GM23338 (cell line): ENCODE results near the gene OR2T8. TPM values are rescaled to one million over a fixed set of nuclear protein-coding genes. Genes with fewer than 3 reads are reported as not detected.

Source experiments
- ATAC-seq: fragments of 200-7000 bp; cut with Tn5 transposase; 3 replicates; pipeline ENCODE4 v1.9.1; 2020
- DNase-seq: peaks from one replicate; pipeline ENCODE4 v3.0.0-alpha.2; 2015; ENCODE audit warnings: low spot score
- H2AFZ ChIP-seq: fragments of 200-600 bp; sonication (generic); 2 replicates; pipeline ENCODE4 v1.8.0; 2016; ENCODE audit warnings: antibody characterized with exemption, mild to moderate bottlenecking, moderate library complexity
- H3F3A ChIP-seq: fragments of 200-600 bp; sonication (generic); replicated peaks from 2 replicates; pipeline ENCODE4 v1.8.0; 2017; ENCODE audit warnings: antibody characterized with exemption, mixed run types, low read depth
- H3K27ac ChIP-seq: fragments of 200-600 bp; sonication (generic); 2 replicates; pipeline ENCODE4 v1.6.1; 2016; ENCODE audit warnings: low read depth
- H3K27me3 ChIP-seq: fragments of 200-600 bp; sonication (generic); 2 replicates; pipeline ENCODE4 v1.8.0; 2016; ENCODE audit warnings: mild to moderate bottlenecking, mixed run types, moderate library complexity; ENCODE audit not compliant: insufficient read depth
- H3K36me3 ChIP-seq: fragments of 200-600 bp; sonication (generic); 2 replicates; pipeline ENCODE4 v1.8.0; 2016; ENCODE audit warnings: mild to moderate bottlenecking; ENCODE audit not compliant: insufficient read depth
- H3K4me1 ChIP-seq: fragments of 200-600 bp; sonication (generic); 2 replicates; pipeline ENCODE4 v1.8.0; 2016; ENCODE audit warnings: mild to moderate bottlenecking, moderate library complexity; ENCODE audit not compliant: insufficient read depth
- H3K4me2 ChIP-seq: fragments of 200-600 bp; sonication (generic); 2 replicates; pipeline ENCODE4 v1.7.1; 2017; ENCODE audit warnings: mixed run types
- H3K4me3 ChIP-seq: fragments of 200-600 bp; sonication (generic); 2 replicates; pipeline ENCODE4 v1.6.1; 2016; ENCODE audit warnings: mixed run types
- H3K79me2 ChIP-seq: fragments of 200-600 bp; sonication (generic); replicated peaks from 2 replicates; pipeline ENCODE4 v1.8.0; 2017; ENCODE audit warnings: mild to moderate bottlenecking; ENCODE audit not compliant: insufficient read depth
- H3K9me2 ChIP-seq: fragments of 200-600 bp; sonication (generic); 2 replicates; pipeline ENCODE4 v1.8.0; 2017; ENCODE audit not compliant: insufficient read depth
- H4K20me1 ChIP-seq: fragments of 200-600 bp; sonication (generic); replicated peaks from 2 replicates; pipeline ENCODE4 v1.8.0; 2017; ENCODE audit warnings: mild to moderate bottlenecking; ENCODE audit not compliant: insufficient read depth
- H3K27ac Mint-ChIP-seq: 2 replicates; pipeline ENCODE4 v1.8.0; 2020; ENCODE audit warnings: inconsistent platforms, mild to moderate bottlenecking, moderate library complexity, mixed read lengths
- H3K27me3 Mint-ChIP-seq: 3 replicates; pipeline ENCODE4 v1.8.0; 2022; ENCODE audit warnings: low read depth, mild to moderate bottlenecking, moderate library complexity, mixed read lengths, inconsistent platforms; ENCODE audit not compliant: insufficient read depth, poor library complexity
- H3K36me3 Mint-ChIP-seq: 3 replicates; pipeline ENCODE4 v1.8.0; 2021; ENCODE audit warnings: low read depth, mild to moderate bottlenecking, inconsistent platforms, moderate library complexity, mixed read lengths
- H3K4me1 Mint-ChIP-seq: 3 replicates; pipeline ENCODE4 v1.8.0; 2020; ENCODE audit warnings: mild to moderate bottlenecking, inconsistent platforms, mixed read lengths
- H3K4me3 Mint-ChIP-seq: 3 replicates; pipeline ENCODE4 v1.8.0; 2021; ENCODE audit warnings: moderate library complexity, mild to moderate bottlenecking, inconsistent platforms, mixed read lengths
- H3K9me3 Mint-ChIP-seq: 3 replicates; pipeline ENCODE4 v1.8.0; 2020; ENCODE audit warnings: moderate library complexity, mild to moderate bottlenecking, inconsistent platforms, mixed read lengths
- CREB1 ChIP-seq: fragments of 250-450 bp; sonication (Bioruptor Pico); IDR thresholded peaks from 2 replicates; pipeline ENCODE4 v1.5.0; 2020; ENCODE audit warnings: low read depth, mild to moderate bottlenecking, moderate library complexity
- ETS1 ChIP-seq: IDR thresholded peaks from 2 replicates; pipeline ENCODE4 v1.6.1; 2016; ENCODE audit warnings: antibody characterized with exemption
- EZH2 ChIP-seq: fragments of 200-600 bp; sonication (generic); IDR thresholded peaks from one replicate; pipeline ENCODE4 v1.8.0; 2017; ENCODE audit warnings: antibody characterized with exemption, mild to moderate bottlenecking, low read depth; ENCODE audit not compliant: unreplicated experiment
- POLR2AphosphoS5 ChIP-seq: IDR thresholded peaks from 2 replicates; pipeline ENCODE4 v1.6.1; 2016; ENCODE audit warnings: antibody characterized with exemption, low read depth
- REST ChIP-seq: IDR thresholded peaks from one replicate; pipeline ENCODE4 v1.6.1; 2018; ENCODE audit warnings: antibody characterized with exemption; ENCODE audit not compliant: unreplicated experiment
- ZNF114 ChIP-seq: fragments of 250-450 bp; sonication (Bioruptor Pico); IDR thresholded peaks from 2 replicates; pipeline ENCODE4 v1.5.0; 2020; ENCODE audit warnings: mild to moderate bottlenecking, moderate library complexity
- ZNF331 ChIP-seq: fragments of 250-450 bp; sonication (Bioruptor Pico); IDR thresholded peaks from 2 replicates; pipeline ENCODE4 v1.5.0; 2020; ENCODE audit warnings: low read depth, mild to moderate bottlenecking, moderate library complexity
- ZNF462 ChIP-seq: fragments of 250-450 bp; sonication (Bioruptor Pico); IDR thresholded peaks from 2 replicates; pipeline ENCODE4 v1.5.0; 2020; ENCODE audit warnings: mild to moderate bottlenecking, moderate library complexity
- polyA plus RNA-seq: library from polyadenylated mRNA; unstranded; fragments of >200 nt; fragmentation: Nextera tagmentation; extraction: Ambion mirVana; gene quantifications from 2 replicates; pipeline ENCODE4 v1.2.1, GENCODE V29; 2016
- total RNA-seq: library from RNA; depleted of rRNA; stranded (reverse); fragments of >200 nt; shearing (Covaris generic); gene quantifications from 2 replicates; pipeline ENCODE4 v1.2.3, GENCODE V29; 2014
- TF ChIP-seq, protein P1 (sequence below), 2 experiments: fragments of 200-600 bp in 1 of 2; sonication (generic) in 1 of 2; conservative IDR thresholded peaks; 2 replicates each; pipeline versions ENCODE4 v1.5.1 to v1.6.1; 2016 to 2017; ENCODE audit warnings: antibody characterized with exemption in 2 of 2, low read depth in 2 of 2, mild to moderate bottlenecking in 2 of 2, moderate library complexity in 1 of 2

The OR2T8 gene
- total and polyA plus RNA-seq, 2 experiments from 2014 or later: not detected

DNA sequence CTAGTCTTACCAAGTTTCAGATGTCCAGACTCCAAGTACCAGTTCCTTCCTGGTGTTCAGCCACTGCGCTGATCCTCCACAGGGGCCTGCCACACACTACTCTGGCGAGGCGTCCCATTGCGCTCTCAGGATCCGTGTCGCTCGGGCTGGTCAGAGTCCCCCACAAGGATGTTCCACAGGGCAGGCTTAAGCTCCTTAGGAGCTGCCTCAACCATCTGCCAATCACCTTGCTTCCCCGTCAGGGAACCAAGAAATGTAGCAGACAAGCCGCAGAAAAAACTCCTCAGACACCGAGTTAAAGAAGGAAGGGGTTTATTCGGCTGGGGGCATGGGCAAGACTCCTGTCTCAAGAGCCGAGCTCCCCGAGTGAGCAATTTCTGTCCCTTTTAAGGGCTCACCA lies 14.9 kb upstream of the OR2T8 start:
- Histone ChIP-seq H2AFZ (no peak overlapping the region), H4K20me1 (no peaks in the 10 kb centered on the region), H3F3A (0 out of 2 replicates have a peak, but pooled peaks cover 3% of the 10 kb centered on the region), H3K4me3 (no peak overlapping the region), H3K36me3 (no peaks in the 10 kb centered on the region), H3K79me2 (no peaks in the 10 kb centered on the region), H3K27ac (no peak overlapping the region), H3K9me2 (no peaks in the 10 kb centered on the region), H3K4me1 (peaks cover 20% of the 10 kb centered on the region), H3K27me3 (no peaks in the 10 kb centered on the region), H3K4me2 (no peak overlapping the region)
- Mint-ChIP-seq H3K4me3 (no peak overlapping the region), H3K36me3 (peaks cover 51% of the 10 kb centered on the region), H3K4me1 (peaks cover 14% of the 10 kb centered on the region), H3K27me3 (peaks cover 3% of the 10 kb centered on the region), H3K9me3 (peaks cover 90% of the 10 kb centered on the region), H3K27ac (no peak overlapping the region)
- no peak for TF ChIP-seq ZNF331
- ATAC-seq (no peak), DNase-seq (no peak)

DNA sequence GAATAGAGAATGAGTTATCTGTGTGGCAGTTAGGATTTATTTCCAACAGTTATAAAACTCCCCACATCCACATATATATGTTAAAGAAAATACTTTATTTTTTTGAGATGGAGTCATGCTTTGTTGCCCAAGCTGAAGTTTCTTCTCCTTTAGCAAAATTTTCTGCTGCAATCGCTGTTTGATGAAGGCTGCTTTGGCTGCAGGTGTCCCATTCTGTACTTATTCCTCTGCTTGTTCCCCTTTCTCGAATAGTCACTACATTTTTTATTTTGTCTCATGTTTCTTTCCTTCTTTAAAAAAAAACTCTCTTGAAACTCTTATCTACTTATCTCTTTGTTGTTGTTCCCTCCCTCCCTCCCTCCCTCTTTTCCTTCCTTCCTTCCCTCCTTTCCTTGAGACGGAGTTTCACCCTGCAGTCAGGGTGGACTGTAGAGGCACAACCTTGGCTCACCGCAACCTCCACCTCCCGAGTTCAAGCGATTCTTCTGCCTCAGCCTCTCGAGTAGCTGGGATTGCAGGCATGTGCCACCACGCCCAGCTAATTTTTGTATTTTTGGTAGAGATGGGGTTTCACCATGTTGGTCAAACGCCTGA lies 14.0 kb upstream of the OR2T8 start:
- Mint-ChIP-seq H3K36me3 (peaks cover 51% of the 10 kb centered on the region), H3K9me3 (peaks cover 90% of the 10 kb centered on the region), H3K27ac (no peak overlapping the region), H3K4me1 (peaks cover 14% of the 10 kb centered on the region), H3K4me3 (no peak overlapping the region), H3K27me3 (peaks cover 3% of the 10 kb centered on the region)
- Histone ChIP-seq H3K4me1 (peaks cover 20% of the 10 kb centered on the region), H3K9me2 (no peaks in the 10 kb centered on the region), H3F3A (0 out of 2 replicates have a peak, but pooled peaks cover 3% of the 10 kb centered on the region), H3K36me3 (no peaks in the 10 kb centered on the region), H3K4me2 (no peak overlapping the region), H4K20me1 (no peaks in the 10 kb centered on the region), H3K27me3 (no peaks in the 10 kb centered on the region), H3K27ac (peak overlapping the region; percentile 68), H3K4me3 (no peak overlapping the region), H2AFZ (no peak overlapping the region), H3K79me2 (no peaks in the 10 kb centered on the region)
- no peak for DNase-seq
- no peak for ATAC-seq
- no peak for TF ChIP-seq POLR2AphosphoS5
- TF ChIP-seq ZNF114 (CRISPR knock-in tag): no peak
- TF ChIP-seq ZNF462 (CRISPR knock-in tag): no peak
- TF ChIP-seq EZH2: no peak
- TF ChIP-seq REST: no peak
- TF ChIP-seq ETS1: no peak
- TF ChIP-seq, protein P1, sequence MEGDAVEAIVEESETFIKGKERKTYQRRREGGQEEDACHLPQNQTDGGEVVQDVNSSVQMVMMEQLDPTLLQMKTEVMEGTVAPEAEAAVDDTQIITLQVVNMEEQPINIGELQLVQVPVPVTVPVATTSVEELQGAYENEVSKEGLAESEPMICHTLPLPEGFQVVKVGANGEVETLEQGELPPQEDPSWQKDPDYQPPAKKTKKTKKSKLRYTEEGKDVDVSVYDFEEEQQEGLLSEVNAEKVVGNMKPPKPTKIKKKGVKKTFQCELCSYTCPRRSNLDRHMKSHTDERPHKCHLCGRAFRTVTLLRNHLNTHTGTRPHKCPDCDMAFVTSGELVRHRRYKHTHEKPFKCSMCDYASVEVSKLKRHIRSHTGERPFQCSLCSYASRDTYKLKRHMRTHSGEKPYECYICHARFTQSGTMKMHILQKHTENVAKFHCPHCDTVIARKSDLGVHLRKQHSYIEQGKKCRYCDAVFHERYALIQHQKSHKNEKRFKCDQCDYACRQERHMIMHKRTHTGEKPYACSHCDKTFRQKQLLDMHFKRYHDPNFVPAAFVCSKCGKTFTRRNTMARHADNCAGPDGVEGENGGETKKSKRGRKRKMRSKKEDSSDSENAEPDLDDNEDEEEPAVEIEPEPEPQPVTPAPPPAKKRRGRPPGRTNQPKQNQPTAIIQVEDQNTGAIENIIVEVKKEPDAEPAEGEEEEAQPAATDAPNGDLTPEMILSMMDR (conservative IDR thresholded peaks at IDR 0.05; ENCODE audit: low read depth in 2 of 2): no peak
- no peak for TF ChIP-seq CREB1
